DMS53 treated with DMSO at 0.1 percent for 48 hours (cell line): ENCODE data around the gene AVPI1.
A peak's percentile ranks its signal among the peaks of the same experiment; 100 is the strongest.
"Not testable (repeated sequence)": the region's sequence is repeated elsewhere in the genome, so short reads cannot be mapped to it uniquely, and the experiment has no call there.

ENCODE experiments used
- DNase-seq: peaks from one replicate; lab custom pipeline; 2025; ENCODE audit not compliant: unreplicated experiment; lab: John Stamatoyannopoulos, UW

The AVPI1 gene

GRCh38 chr10:97683556-97684367 lies 3.3 kb downstream of the AVPI1 start:
- DNase-seq, result no peak

GRCh38 chr10:97682042-97682441 lies 5.0 kb downstream of the AVPI1 start:
- no peak for DNase-seq

GRCh38 chr10:97679594-97679993 lies 7.4 kb downstream of the AVPI1 start:
- DNase-seq, result no peak

- peak; percentile 83 for DNase-seq
These were observed 10.1 kb downstream of the AVPI1 start for GRCh38 chr10:97676770-97677581.

GRCh38 chr10:97675222-97675621 lies 11.8 kb downstream of the AVPI1 start:
- no peak for DNase-seq

- DNase-seq, result no peak
These were observed 13.1 kb downstream of the AVPI1 start for GRCh38 chr10:97673736-97674525.

GRCh38 chr10:97669571-97669970 lies 17.5 kb downstream of the AVPI1 start:
- no peak for DNase-seq

GRCh38 chr10:97667463-97667862 lies 19.6 kb downstream of the AVPI1 start:
- no peak for DNase-seq

GRCh38 chr10:97666992-97667391 lies 20.0 kb downstream of the AVPI1 start:
- no peak for DNase-seq

GRCh38 chr10:97664282-97664850 lies 22.7 kb downstream of the AVPI1 start:
- DNase-seq, result no peak

- no peak for DNase-seq
These were observed 27.5 kb downstream of the AVPI1 start for GRCh38 chr10:97659589-97659988.

GRCh38 chr10:97656777-97657176 lies 30.3 kb downstream of the AVPI1 start:
- no peak for DNase-seq

GRCh38 chr10:97651773-97652172 lies 35.3 kb downstream of the AVPI1 start:
- DNase-seq, result no peak

GRCh38 chr10:97650726-97651125 lies 36.3 kb downstream of the AVPI1 start:
- DNase-seq, result no peak

GRCh38 chr10:97649405-97649750 lies 37.7 kb downstream of the AVPI1 start:
- not testable (repeated sequence) for DNase-seq

GRCh38 chr10:97648562-97649404 lies 38.3 kb downstream of the AVPI1 start:
- peak; percentile 96 for DNase-seq

- no peak for DNase-seq
These were observed 39.5 kb downstream of the AVPI1 start for GRCh38 chr10:97647556-97647955.

- DNase-seq, result no peak
These were observed 42.1 kb downstream of the AVPI1 start for GRCh38 chr10:97644936-97645335.

- DNase-seq, result peak; percentile 40
These were observed 43.5 kb downstream of the AVPI1 start for GRCh38 chr10:97643441-97643985.
